ENCODE measurements around the gene SERPINA10. TPM values are rescaled to one million over a fixed set of nuclear protein-coding genes. Genes with fewer than 3 reads are reported as not detected.
"Not testable (repeated sequence)": the region's sequence is repeated elsewhere in the genome, so short reads cannot be mapped to it uniquely, and the experiment has no call there.

SERPINA10 gene
- total RNA-seq, 2 donors from 2014 or later, result not detected

- no peak for DNase-seq
- no peak overlapping the region for H3K27ac Mint-ChIP-seq
- peaks cover 14% of the 10 kb centered on the region for H3K27me3 Mint-ChIP-seq (ENCODE audit: low read depth)
- H3K9me3 Mint-ChIP-seq, result peaks cover 4 to 14% of the 10 kb centered on the region in 2 donors
- H3K4me1 Mint-ChIP-seq (ENCODE audit: low read depth), result no peaks in the 10 kb centered on the region
- ATAC-seq (replicated peaks in 1 of 2), result no peak
- H3K4me3 Mint-ChIP-seq, result no peak overlapping the region
- H3K36me3 Mint-ChIP-seq (ENCODE audit: insufficient read depth in 2 of 2), result peaks cover 0 to 6% of the 10 kb centered on the region in 2 donors
Observed at GRCh38 chr14:94307410-94307992, 14.4 kb upstream of the SERPINA10 start.

GRCh38 chr14:94306047-94306978 is 13.2 kb upstream of the SERPINA10 start:
- Mint-ChIP-seq H3K27me3 (ENCODE audit: low read depth) (peaks cover 14% of the 10 kb centered on the region), H3K9me3 (peaks cover 4 to 14% of the 10 kb centered on the region in 2 donors), H3K4me1 (ENCODE audit: low read depth) (no peaks in the 10 kb centered on the region), H3K36me3 (ENCODE audit: insufficient read depth in 2 of 2) (peaks cover 0 to 6% of the 10 kb centered on the region in 2 donors), H3K4me3 (no peak overlapping the region), H3K27ac (no peak overlapping the region)
- ATAC-seq (replicated peaks in 1 of 2) (no peak), DNase-seq (no peak)

GRCh38 chr14:94305620-94306019 is 12.6 kb upstream of the SERPINA10 start:
- Mint-ChIP-seq H3K27me3 (ENCODE audit: low read depth) (peaks cover 14% of the 10 kb centered on the region), H3K36me3 (ENCODE audit: insufficient read depth in 2 of 2) (peaks cover 0 to 6% of the 10 kb centered on the region in 2 donors), H3K9me3 (peaks cover 4 to 14% of the 10 kb centered on the region in 2 donors), H3K4me1 (ENCODE audit: low read depth) (no peaks in the 10 kb centered on the region), H3K27ac (no peak overlapping the region), H3K4me3 (no peak overlapping the region)
- DNase-seq, result no peak
- ATAC-seq (replicated peaks in 1 of 2), result no peak

DNA sequence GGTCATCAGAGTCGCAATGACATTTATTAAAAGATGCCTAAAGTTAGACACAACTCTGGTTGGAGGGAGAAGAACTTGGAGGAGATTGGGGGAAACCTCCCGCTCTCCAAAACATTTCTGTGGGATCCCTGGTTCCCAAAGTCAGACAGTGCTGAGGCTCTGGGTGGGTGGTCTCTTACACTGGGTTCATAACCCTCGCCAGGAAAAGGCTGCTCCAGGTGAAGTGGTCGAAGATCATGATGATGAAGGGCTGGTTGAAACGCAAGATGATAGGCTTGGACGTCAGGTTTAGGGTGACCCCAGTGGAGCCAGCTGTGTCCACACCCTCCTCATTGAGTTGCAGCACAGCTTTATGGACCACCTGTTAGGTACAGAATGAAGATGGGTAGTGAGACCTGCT is 11.2 kb upstream of the SERPINA10 start:
- Mint-ChIP-seq H3K27me3 (ENCODE audit: low read depth) (peaks cover 12% of the 10 kb centered on the region), H3K9me3 (peaks cover 4 to 14% of the 10 kb centered on the region in 2 donors), H3K36me3 (ENCODE audit: insufficient read depth in 2 of 2) (peaks cover 0 to 6% of the 10 kb centered on the region in 2 donors), H3K4me1 (ENCODE audit: low read depth) (no peaks in the 10 kb centered on the region), H3K4me3 (no peak overlapping the region), H3K27ac (no peak overlapping the region)
- ATAC-seq (replicated peaks in 1 of 2) (no peak), DNase-seq (no peak)

DNA sequence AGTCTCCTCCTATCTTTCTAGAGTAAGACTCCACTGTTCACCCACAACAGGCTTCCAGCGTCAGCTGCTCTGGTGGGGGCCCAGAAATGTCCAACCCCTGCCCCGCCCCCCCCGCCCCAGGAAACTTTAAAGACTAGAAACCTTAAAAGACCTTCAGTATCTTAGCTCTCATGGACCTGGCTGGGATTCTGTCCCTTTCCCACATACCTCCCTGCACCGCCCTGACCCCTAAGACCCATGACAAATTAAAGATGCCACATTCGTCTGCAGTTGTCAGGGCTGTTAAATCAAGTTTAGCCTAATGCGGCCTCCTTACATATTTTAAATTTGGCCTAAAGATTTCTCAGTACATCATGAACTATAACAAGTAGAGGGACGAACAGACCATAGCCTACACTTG is 10.0 kb upstream of the SERPINA10 start:
- peaks cover 1 to 15% of the 10 kb centered on the region in 2 donors for H3K9me3 Mint-ChIP-seq
- ATAC-seq (replicated peaks in 1 of 2), result no peak
- peaks cover 1% of the 10 kb centered on the region for H3K27me3 Mint-ChIP-seq (ENCODE audit: low read depth)
- no peak overlapping the region for H3K4me3 Mint-ChIP-seq
- no peak for DNase-seq
- H3K36me3 Mint-ChIP-seq (ENCODE audit: insufficient read depth in 2 of 2), result peaks cover 0 to 1% of the 10 kb centered on the region in 2 donors
- no peak overlapping the region for H3K27ac Mint-ChIP-seq
- no peaks in the 10 kb centered on the region for H3K4me1 Mint-ChIP-seq (ENCODE audit: low read depth)

DNA sequence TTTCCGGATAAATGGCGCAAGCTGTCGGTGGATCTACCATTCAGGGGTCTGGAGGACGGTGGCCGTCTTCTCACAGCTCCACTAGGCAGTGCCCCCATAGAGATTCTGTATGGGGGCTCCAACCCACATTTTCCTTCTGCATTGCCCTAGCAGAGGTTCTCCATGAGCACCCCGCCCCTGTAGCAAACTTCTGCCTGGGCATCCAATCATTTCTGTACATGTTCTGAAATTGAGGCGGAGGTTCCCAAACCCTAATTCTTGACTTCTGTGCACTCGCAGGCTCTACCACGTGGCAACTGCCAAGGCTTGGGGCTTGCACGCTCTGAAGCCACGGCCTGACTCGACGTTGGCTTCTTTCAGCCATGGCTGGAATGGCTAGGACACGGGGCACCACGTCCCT is 5.1 kb upstream of the SERPINA10 start:
- ATAC-seq (replicated peaks in 1 of 2) (no peak), DNase-seq (no peak)
- Mint-ChIP-seq H3K9me3 (peaks cover 8 to 10% of the 10 kb centered on the region in 2 donors), H3K36me3 (ENCODE audit: insufficient read depth in 2 of 2) (peaks cover 4 to 5% of the 10 kb centered on the region in 2 donors), H3K27ac (no peak overlapping the region), H3K27me3 (ENCODE audit: low read depth) (peaks cover 17% of the 10 kb centered on the region), H3K4me3 (no peak overlapping the region), H3K4me1 (ENCODE audit: low read depth) (peaks cover 7% of the 10 kb centered on the region)

DNA sequence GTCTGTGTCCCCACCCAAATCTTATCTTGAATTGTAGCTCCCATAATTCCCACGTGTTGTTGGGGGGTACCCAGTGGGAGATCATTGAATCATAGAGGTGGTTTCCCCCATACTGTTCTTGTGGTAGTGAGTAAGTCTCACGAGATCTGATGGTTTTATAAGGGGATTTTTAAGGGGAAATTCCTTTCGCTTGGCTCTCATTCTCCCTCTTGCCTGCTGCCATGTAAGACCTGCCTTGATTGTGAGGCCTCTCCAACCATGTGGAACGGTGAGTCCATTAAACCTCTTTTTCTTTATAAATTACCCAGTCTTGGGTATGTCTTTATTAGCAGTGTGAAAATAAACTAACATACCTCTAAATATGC is 3.1 kb upstream of the SERPINA10 start:
- not testable (repeated sequence) for ATAC-seq (replicated peaks in 1 of 2); H3K4me1 Mint-ChIP-seq (ENCODE audit: low read depth); DNase-seq; H3K4me3 Mint-ChIP-seq; H3K36me3 Mint-ChIP-seq (ENCODE audit: insufficient read depth in 2 of 2)
- Mint-ChIP-seq H3K27me3 (ENCODE audit: low read depth) (peaks cover 17% of the 10 kb centered on the region), H3K9me3 (peaks cover 8 to 10% of the 10 kb centered on the region in 2 donors), H3K27ac (peak overlapping the region; percentile 51)

DNA sequence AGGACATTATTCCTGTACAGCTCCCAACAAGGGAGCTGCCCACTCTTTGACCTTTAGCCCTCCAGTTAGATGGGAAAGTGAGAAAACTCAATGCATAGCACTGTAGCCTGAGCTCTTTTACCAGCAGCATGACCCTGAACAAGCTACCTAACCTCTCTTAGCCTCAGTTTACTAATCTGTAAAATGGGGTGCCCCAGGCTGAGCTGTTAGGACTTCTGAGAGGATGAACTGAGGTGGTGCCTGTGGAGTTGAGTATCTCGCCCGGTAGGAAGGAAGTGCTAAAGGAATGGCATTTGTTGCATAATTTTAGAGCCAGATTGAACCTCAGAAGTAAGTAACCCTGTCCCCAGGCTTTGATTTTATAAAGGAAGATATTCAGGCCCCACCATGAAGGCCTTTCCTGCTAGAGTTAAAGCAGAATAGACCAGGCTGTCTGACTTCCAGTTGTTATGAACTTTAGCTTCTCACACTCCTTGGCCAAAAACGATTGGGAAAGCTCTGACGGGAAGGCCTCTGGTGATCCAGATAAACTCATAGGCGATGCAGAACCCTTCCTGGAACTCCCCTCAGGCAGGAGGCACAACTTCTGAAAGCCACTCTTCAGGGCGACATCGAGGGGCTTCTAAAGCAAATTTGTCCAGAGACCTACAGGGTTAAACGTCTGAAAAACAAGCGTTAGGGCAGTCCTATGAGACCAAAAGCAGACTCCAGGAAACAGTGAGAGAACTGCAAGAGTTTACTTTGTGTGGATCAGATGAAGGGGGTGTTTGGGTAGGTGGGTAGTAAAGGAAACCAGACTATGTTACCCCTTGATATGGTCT is 2.5 kb upstream of the SERPINA10 start:
- Mint-ChIP-seq H3K4me1 (ENCODE audit: low read depth) (peaks cover 7% of the 10 kb centered on the region), H3K9me3 (peaks cover 8 to 10% of the 10 kb centered on the region in 2 donors), H3K4me3 (no peak overlapping the region), H3K27me3 (ENCODE audit: low read depth) (peaks cover 17% of the 10 kb centered on the region), H3K36me3 (ENCODE audit: insufficient read depth in 2 of 2) (peaks cover 4 to 5% of the 10 kb centered on the region in 2 donors), H3K27ac (no peak overlapping the region)
- ATAC-seq (replicated peaks in 1 of 2), result no peak
- no peak for DNase-seq

- no peak overlapping the region for H3K27ac Mint-ChIP-seq
- ATAC-seq (replicated peaks in 1 of 2) (no peak), DNase-seq (no peak)
- H3K4me3 Mint-ChIP-seq, result no peak overlapping the region
- peaks cover 7% of the 10 kb centered on the region for H3K4me1 Mint-ChIP-seq (ENCODE audit: low read depth)
- peaks cover 4 to 5% of the 10 kb centered on the region in 2 donors for H3K36me3 Mint-ChIP-seq (ENCODE audit: insufficient read depth in 2 of 2)
- H3K9me3 Mint-ChIP-seq, result peaks cover 5 to 8% of the 10 kb centered on the region in 2 donors
- peaks cover 17% of the 10 kb centered on the region for H3K27me3 Mint-ChIP-seq (ENCODE audit: low read depth)
Observed at GRCh38 chr14:94293578-94293924, 483 bp upstream of the SERPINA10 start.

DNA sequence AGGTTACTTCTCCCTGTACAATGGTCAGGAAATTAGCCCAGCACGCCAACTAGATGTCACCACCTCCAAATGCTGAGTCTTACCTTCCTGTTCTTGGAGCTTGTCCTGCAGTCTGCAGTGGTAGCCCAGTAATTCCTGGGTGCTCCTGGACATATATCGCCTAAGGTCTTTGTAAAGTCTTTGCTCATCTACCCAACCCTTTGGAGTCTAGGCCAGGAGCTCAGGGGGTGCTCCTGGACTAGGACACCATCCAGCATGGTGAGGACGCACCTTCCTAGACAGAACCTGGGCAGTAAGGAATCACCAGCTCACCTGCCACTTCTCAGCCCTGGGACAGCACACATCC is 569 bp downstream of the SERPINA10 start:
- DNase-seq, result no peak
- peaks cover 18% of the 10 kb centered on the region for H3K27me3 Mint-ChIP-seq (ENCODE audit: low read depth)
- H3K4me1 Mint-ChIP-seq (ENCODE audit: low read depth), result peaks cover 12% of the 10 kb centered on the region
- H3K9me3 Mint-ChIP-seq, result peaks cover 5 to 10% of the 10 kb centered on the region in 2 donors
- peak in 1 of 2 donors; percentile 13 for ATAC-seq (replicated peaks in 1 of 2)
- H3K4me3 Mint-ChIP-seq, result no peak overlapping the region
- peaks cover 4 to 5% of the 10 kb centered on the region in 2 donors for H3K36me3 Mint-ChIP-seq (ENCODE audit: insufficient read depth in 2 of 2)
- H3K27ac Mint-ChIP-seq, result no peak overlapping the region

GRCh38 chr14:94291906-94292525 is 1.1 kb downstream of the SERPINA10 start:
- H3K36me3 Mint-ChIP-seq (ENCODE audit: insufficient read depth in 2 of 2), result peaks cover 4 to 5% of the 10 kb centered on the region in 2 donors
- H3K4me3 Mint-ChIP-seq, result no peak overlapping the region
- DNase-seq (no peak), ATAC-seq (replicated peaks in 1 of 2) (no peak)
- H3K9me3 Mint-ChIP-seq, result peaks cover 5 to 12% of the 10 kb centered on the region in 2 donors
- H3K27me3 Mint-ChIP-seq (ENCODE audit: low read depth), result peaks cover 18% of the 10 kb centered on the region
- H3K27ac Mint-ChIP-seq, result no peak overlapping the region
- H3K4me1 Mint-ChIP-seq (ENCODE audit: low read depth), result peaks cover 14% of the 10 kb centered on the region

- DNase-seq (no peak), ATAC-seq (replicated peaks in 1 of 2) (no peak)
- H3K4me3 Mint-ChIP-seq, result no peak overlapping the region
- no peaks in the 10 kb centered on the region for H3K36me3 Mint-ChIP-seq (ENCODE audit: insufficient read depth in 2 of 2)
- H3K4me1 Mint-ChIP-seq (ENCODE audit: low read depth), result peaks cover 8% of the 10 kb centered on the region
- no peak overlapping the region for H3K27ac Mint-ChIP-seq
- H3K9me3 Mint-ChIP-seq, result peaks cover 0 to 7% of the 10 kb centered on the region in 2 donors
- peaks cover 14% of the 10 kb centered on the region for H3K27me3 Mint-ChIP-seq (ENCODE audit: low read depth)
Observed at GRCh38 chr14:94291159-94291905, 1.7 kb downstream of the SERPINA10 start.
